ENCODE data around the gene INCA1. TPM values are rescaled to one million over a fixed set of nuclear protein-coding genes. Genes with fewer than 3 reads are reported as not detected.
"Not testable (repeated sequence)": the region's sequence is repeated elsewhere in the genome, so short reads cannot be mapped to it uniquely, and the experiment has no call there.

INCA1 gene
- polyA plus RNA-seq (2012; ENCODE audit: insufficient read depth, insufficient read length), result 2.3 TPM

GRCh38 chr17:4997302-4998026, at the start of gene INCA1, which contains the start of gene KIF1C:
TSS of gene INCA1 (minus strand) at chr17:4997522. CDS start at chr17:4994437, 3,085 bp downstream.
TSS of gene KIF1C (plus strand) at chr17:4997950. CDS start at chr17:5000247, 2,297 bp downstream.
- DNase-seq (ENCODE audit: low read depth, low spot score), result peak; percentile 71
- H3K4me3 ChIP-seq (ENCODE audit: low read length), result peak within 1 kb of the TSS; percentile 66

- H3K4me3 ChIP-seq (ENCODE audit: low read length), result no peak overlapping the region
- DNase-seq (ENCODE audit: low read depth, low spot score), result peak; percentile 42
These were observed 48.2 kb upstream of the INCA1 start for GRCh38 chr17:5045496-5045895.

GRCh38 chr17:5044630-5045029, 47.3 kb upstream of the INCA1 start:
- H3K4me3 ChIP-seq (ENCODE audit: low read length), result no peak overlapping the region
- no peak for DNase-seq (ENCODE audit: low read depth, low spot score)

- no peak overlapping the region for H3K4me3 ChIP-seq (ENCODE audit: low read length)
- no peak for DNase-seq (ENCODE audit: low read depth, low spot score)
These were observed 46.2 kb upstream of the INCA1 start for GRCh38 chr17:5043524-5043923.

DNA sequence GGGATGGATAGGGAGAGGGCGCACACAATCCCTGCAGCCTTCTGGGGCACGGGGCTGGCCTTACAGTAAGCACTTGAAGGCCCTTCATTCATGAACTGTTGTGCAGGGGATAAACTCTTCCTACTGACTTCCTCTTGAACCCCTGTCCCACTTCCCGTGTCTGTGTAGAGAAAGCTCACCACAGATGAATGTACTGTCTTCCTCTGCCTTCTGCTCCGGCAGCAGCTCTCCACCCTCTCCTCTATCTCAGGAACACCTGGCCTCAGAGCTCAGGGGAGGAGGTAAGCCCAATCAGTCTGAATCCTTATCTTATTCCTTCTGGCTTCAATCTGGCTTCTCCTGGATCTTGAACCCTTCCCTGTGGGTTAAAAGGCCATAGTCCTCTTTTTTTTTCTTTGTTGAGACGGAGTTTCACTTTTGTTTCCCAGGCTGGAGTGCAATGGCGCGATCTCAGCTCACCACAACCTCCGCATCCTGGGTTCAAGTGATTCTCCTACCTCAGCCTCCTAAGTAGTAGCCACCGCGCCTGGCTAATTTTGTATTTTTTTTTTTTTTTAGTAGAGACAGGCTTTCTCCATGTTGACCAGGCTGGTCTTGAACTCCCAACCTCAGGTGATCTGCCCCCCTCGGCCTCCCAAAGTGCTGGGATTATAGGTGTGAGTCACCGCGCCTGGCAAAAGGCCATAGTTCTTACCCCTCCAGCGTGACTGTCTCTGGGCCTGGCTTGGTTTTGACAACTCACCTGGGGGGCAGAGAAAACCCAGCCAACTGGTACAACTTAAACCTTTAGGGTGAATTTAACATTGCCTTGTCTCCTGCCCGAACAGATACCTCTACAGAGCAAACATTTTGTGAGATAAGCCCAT, 45.1 kb upstream of the INCA1 start:
- DNase-seq (ENCODE audit: low read depth, low spot score), result peak; percentile 83
- peak overlapping the region; percentile 52 for H3K4me3 ChIP-seq (ENCODE audit: low read length)

DNA sequence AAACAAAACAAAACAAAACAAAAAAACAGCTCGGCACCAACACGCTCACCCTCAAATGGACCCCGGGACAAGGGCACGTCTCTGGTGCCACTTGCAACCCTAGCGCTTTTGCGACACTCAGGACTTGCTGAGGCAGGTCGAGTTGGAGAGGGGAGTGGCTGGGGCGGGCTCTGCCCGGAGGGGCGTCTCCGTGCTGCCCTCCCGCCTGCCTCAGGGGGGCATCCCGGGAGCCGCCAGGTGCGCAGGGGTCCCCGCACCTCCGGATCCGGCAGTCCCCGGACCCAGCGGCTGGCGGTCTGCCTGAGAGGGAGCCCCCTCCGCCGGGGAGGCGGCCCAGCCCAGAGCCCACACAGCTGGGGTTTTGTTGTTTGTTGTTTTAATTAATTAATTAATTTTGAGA, 38.0 kb upstream of the INCA1 start, which contains the start of gene SLC52A1:
TSS of gene SLC52A1 (minus strand) at position 112 of the 400 bp plus-strand sequence. CDS start 820 bp downstream, outside the sequence.
- no peak for DNase-seq (ENCODE audit: low read depth, low spot score)
- no peak within 1 kb of the TSS for H3K4me3 ChIP-seq (ENCODE audit: low read length)

DNA sequence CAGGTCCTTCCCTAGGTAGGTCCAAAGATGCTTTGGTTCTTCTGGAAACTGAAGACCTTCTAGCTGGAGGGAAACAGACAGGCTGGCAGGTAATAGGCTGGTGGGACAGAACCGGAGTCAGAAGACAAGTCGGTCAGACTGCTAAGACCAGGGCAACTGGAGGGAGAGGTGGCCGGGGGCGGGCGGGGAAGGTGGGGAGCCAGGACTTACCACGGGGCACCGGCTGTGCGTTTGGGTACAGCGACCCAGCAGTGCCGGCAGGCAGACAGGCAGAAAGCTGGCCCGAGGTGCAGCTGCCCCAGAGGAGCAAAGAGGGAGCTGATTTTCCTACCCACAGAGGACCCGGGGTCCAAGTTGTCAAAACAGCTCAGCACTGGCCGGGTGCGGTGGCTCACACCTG, 37.3 kb upstream of the INCA1 start:
- no peak for DNase-seq (ENCODE audit: low read depth, low spot score)
- H3K4me3 ChIP-seq (ENCODE audit: low read length), result no peak overlapping the region

DNA sequence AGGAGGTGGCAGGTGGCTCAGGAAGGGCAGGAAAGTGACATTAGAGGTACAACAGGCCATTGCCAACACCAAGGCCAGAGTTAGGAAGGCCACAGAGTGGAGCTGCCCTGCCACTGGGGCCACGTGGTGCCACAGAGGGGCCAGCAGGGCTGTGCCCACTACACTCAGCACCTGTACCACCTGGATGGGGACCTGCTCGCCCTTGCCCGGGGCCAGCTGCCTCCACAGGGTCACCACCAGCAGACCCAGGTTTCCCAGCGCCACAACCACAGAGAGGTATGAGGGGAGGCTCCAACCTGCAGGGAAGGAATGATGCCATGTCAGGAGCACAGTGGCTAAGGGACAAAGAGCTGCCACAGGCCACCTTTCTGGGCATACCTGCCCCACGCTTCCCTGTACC, 36.7 kb upstream of the INCA1 start:
- no peak for DNase-seq (ENCODE audit: low read depth, low spot score)
- H3K4me3 ChIP-seq (ENCODE audit: low read length), result no peak overlapping the region

DNA sequence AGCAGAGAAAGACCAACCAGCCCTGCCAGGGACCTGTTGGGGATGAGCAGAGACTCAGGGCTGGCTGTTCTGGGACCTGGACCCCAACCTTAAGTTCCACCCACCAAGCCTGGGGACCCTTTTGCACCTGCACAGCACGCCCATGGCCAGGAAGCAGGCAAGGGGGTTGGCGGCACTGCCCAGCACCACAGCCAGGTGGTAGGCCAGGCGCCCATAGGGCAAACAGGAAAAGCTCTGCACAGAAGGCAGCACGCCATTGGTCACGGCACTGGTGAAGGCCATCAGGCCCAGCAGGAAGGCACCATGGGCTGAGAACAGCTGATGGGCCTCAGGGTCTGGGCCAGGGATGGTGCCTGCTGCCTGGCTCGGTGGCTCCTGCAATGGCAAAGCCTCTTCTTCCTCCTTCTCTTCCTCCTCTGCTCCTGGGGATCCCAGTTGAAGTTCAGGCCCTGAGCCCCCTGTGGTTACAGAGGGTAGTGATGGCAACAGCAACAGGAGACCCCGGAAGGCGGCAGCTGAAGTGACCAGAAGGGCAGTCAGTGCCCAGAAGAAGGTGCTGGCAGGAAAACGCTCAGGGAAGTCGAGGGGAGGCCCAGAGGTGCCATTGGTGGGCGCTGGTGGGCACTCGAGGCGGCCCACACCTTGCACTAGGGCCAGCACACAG, 36.2 kb upstream of the INCA1 start:
- no peak overlapping the region for H3K4me3 ChIP-seq (ENCODE audit: low read length)
- no peak for DNase-seq (ENCODE audit: low read depth, low spot score)

DNA sequence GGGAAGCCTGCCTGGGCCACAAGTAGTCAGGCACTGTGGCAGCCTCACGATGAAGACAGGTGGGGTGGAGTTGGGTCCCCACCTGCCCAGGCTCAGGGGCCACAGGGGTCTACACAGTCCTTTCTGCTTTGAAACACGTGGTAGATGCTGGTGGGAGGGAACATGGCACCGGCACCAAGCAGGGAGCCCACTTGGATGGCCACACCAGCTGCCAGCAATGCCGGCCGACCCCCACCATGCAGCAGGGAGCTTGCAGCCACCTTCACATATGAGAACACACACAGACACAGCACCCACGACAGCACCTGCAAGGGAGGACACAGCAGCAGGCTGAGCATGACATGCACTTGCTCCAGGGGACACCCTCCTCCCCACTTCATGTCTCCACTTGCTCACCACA, 35.5 kb upstream of the INCA1 start:
- no peak for DNase-seq (ENCODE audit: low read depth, low spot score)
- H3K4me3 ChIP-seq (ENCODE audit: low read length), result no peak overlapping the region

GRCh38 chr17:5031365-5032082, 34.2 kb upstream of the INCA1 start:
- peak; percentile 69 for DNase-seq (ENCODE audit: low read depth, low spot score)

DNA sequence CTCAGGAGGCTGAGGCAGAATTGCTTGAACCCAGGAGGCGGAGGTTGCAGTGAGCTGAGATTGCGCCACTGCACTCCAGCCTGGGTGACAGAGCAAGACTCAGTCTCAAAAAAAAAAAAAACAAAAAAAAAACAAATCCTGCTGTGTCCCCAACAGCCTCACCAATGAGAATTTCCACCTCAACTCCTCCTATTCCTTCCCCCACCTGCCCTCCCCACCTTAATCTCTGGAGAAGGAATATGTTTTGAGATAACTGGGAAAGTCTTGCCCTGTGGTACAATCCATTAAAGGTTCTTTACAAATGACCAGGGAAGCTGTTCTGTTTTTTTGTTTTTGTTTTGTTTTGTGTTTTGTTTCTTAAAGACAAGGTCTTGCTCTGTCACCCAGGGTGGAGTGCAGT, 32.8 kb upstream of the INCA1 start:
- not testable (repeated sequence) for DNase-seq (ENCODE audit: low read depth, low spot score); H3K4me3 ChIP-seq (ENCODE audit: low read length)

More at GRCh38 chr17:5031365-5032082, 34.2 kb upstream of the INCA1 start:
- H3K4me3 ChIP-seq (ENCODE audit: low read length), result peak overlapping the region; percentile 46

DNA sequence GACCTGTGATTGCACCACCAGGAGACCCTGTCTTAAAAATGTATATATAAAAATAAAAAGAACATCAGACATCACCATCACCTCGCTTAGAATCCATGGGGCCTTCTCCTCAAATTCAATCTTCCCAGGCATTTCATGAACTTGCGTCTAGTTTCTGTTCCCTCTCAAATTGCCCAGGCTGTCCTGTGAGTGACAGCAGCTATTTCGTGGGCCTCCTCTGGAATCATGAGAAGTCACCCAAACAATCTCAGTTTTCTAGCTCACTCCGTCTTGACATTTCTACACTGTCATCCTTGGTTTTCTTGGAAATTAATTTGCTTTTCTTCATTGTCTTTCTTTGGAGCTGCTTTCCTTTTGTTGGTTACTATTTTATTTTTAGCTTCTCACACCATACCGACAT, 30.6 kb upstream of the INCA1 start:
- DNase-seq (ENCODE audit: low read depth, low spot score), result no peak
- H3K4me3 ChIP-seq (ENCODE audit: low read length), result no peak overlapping the region

DNA sequence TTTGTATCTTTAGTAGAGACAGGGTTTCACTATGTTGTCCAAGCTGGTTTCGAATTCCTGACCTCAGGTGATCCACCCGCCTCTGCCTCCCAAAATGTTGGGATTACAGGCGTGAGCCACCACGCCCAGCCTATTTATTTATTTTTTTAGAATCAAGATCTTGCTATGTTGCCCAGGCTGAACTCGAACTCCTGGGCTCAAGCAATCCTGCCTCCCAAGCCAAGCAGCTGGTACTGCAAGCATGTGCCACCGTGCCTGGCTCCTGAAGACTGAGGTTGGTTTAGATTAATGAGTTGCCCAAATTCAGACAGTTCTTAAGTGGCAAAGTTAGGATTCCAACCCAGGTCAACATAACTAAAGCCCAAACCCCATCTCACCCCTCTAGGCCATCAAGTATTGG, 30.0 kb upstream of the INCA1 start:
- no peak for DNase-seq (ENCODE audit: low read depth, low spot score)
- H3K4me3 ChIP-seq (ENCODE audit: low read length), result no peak overlapping the region

DNA sequence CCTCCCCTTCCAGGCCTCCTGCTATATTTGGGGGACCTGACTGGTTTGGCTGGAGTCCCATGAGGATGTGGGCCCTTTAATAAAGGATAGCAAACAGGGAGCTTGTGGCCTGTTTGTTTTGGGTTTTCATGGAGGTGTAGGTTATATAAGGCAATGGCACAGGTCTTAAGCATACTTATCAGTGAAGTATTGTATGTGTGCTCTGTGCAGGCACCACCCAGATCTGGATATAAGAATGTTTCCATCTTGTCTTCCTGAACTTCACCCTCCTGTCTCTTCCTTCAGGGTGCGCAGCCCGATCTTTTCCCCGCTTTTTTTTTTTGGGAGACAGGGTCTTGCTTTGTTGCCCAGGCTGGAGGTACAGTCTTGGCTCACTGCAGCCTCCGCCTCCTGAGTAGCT, 27.3 kb upstream of the INCA1 start:
- no peak for DNase-seq (ENCODE audit: low read depth, low spot score)
- H3K4me3 ChIP-seq (ENCODE audit: low read length), result no peak overlapping the region

DNA sequence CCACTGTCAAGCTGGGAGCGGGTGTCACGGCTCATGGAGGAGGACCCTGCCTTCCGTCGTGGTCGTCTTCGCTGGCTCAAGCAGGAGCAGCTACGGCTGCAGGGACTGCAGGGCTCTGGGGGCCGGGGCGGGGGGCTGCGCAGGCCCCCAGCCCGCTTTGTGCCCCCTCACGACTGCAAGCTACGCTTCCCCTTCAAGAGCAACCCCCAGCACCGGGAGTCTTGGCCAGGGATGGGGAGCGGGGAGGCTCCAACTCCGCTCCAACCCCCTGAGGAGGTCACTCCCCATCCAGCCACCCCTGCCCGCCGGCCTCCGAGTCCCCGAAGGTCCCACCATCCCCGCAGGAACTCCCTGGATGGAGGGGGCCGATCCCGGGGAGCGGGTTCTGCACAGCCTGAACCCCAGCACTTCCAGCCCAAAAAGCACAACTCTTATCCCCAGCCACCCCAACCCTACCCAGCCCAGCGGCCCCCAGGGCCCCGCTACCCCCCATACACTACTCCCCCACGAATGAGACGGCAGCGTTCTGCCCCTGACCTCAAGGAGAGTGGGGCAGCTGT, 26.3 kb upstream of the INCA1 start:
- DNase-seq (ENCODE audit: low read depth, low spot score), result no peak
- no peak overlapping the region for H3K4me3 ChIP-seq (ENCODE audit: low read length)

GRCh38 chr17:5022171-5022711, 24.9 kb upstream of the INCA1 start:
- DNase-seq (ENCODE audit: low read depth, low spot score), result no peak
- H3K4me3 ChIP-seq (ENCODE audit: low read length), result no peak overlapping the region

- DNase-seq (ENCODE audit: low read depth, low spot score), result no peak
- no peak overlapping the region for H3K4me3 ChIP-seq (ENCODE audit: low read length)
These were observed 23.2 kb upstream of the INCA1 start for GRCh38 chr17:5020502-5021023.

Measured in Jurkat, Clone E6-1 (cell line).